ENCODE results near the gene ARPC5L. TPM values are rescaled to one million over a fixed set of nuclear protein-coding genes. Genes with fewer than 3 reads are reported as not detected.

The ARPC5L gene
- total RNA-seq, 1 experiment from 2014 or later: 73.9 TPM

- Histone ChIP-seq H3K36me3 (ENCODE audit: insufficient read depth, low read length, poor library complexity, severe bottlenecking) (no peaks in the 10 kb centered on the region), H3K4me3 (ENCODE audit: low read depth, low read length, poor library complexity, severe bottlenecking) (no peak overlapping the region), H3K27me3 (replicated peaks; ENCODE audit: insufficient read depth, low read depth, low read length, poor library complexity) (no peaks in the 10 kb centered on the region), H3K27ac (ENCODE audit: low read depth, low read length, poor library complexity, severe bottlenecking) (no peak overlapping the region), H3K4me1 (ENCODE audit: insufficient read depth, low read length, poor library complexity, severe bottlenecking) (no peaks in the 10 kb centered on the region), H3K9me3 (ENCODE audit: low read depth, low read length, poor library complexity, severe bottlenecking) (no peaks in the 10 kb centered on the region)
- TF ChIP-seq CTCF (conservative IDR thresholded peaks at IDR 0.05; ENCODE audit: low read depth, low read length) (no peak), EZH2 (IDR thresholded peaks at IDR 0.05; ENCODE audit: borderline replicate concordance, low read depth, low read length, poor library complexity, severe bottlenecking) (no peak)
- BruUV-seq (replicated peaks): no TSS peak
- ChIA-PET POLR2A (ENCODE audit: low non-redundant PET) (no interaction called here), CTCF (no interaction called here)
- intact Hi-C loops (cut with micrococcal nuclease; ENCODE audit: unreplicated experiment): no loop called here
- DNase-seq (ENCODE audit: low spot score): no peak
These were observed 48.3 kb upstream of the ARPC5L start for GRCh38 chr9:124813501-124814163.

GRCh38 chr9:124814164-124814535, 47.8 kb upstream of the ARPC5L start:
- no peaks in the 10 kb centered on the region for H3K36me3 ChIP-seq (ENCODE audit: insufficient read depth, low read length, poor library complexity, severe bottlenecking)
- CTCF ChIA-PET: no interaction called here
- BruUV-seq (replicated peaks): no TSS peak

GRCh38 chr9:124815601-124816000, 46.3 kb upstream of the ARPC5L start:
- intact Hi-C loops (cut with micrococcal nuclease; ENCODE audit: unreplicated experiment): no loop called here
- Histone ChIP-seq H3K27ac (ENCODE audit: low read depth, low read length, poor library complexity, severe bottlenecking) (no peak overlapping the region), H3K4me1 (ENCODE audit: insufficient read depth, low read length, poor library complexity, severe bottlenecking) (no peaks in the 10 kb centered on the region), H3K27me3 (replicated peaks; ENCODE audit: insufficient read depth, low read depth, low read length, poor library complexity) (no peaks in the 10 kb centered on the region), H3K9me3 (ENCODE audit: low read depth, low read length, poor library complexity, severe bottlenecking) (no peaks in the 10 kb centered on the region), H3K4me3 (ENCODE audit: low read depth, low read length, poor library complexity, severe bottlenecking) (no peak overlapping the region), H3K36me3 (ENCODE audit: insufficient read depth, low read length, poor library complexity, severe bottlenecking) (no peaks in the 10 kb centered on the region)
- DNase-seq (ENCODE audit: low spot score): no peak
- ChIA-PET POLR2A (ENCODE audit: low non-redundant PET) (no interaction called here), CTCF (no interaction called here)
- no TSS peak for BruUV-seq (replicated peaks)
- TF ChIP-seq CTCF (conservative IDR thresholded peaks at IDR 0.05; ENCODE audit: low read depth, low read length): no peak

More at GRCh38 chr9:124814164-124814535, 47.8 kb upstream of the ARPC5L start:
- no peak overlapping the region for H3K27ac ChIP-seq (ENCODE audit: low read depth, low read length, poor library complexity, severe bottlenecking)
- no peaks in the 10 kb centered on the region for H3K4me1 ChIP-seq (ENCODE audit: insufficient read depth, low read length, poor library complexity, severe bottlenecking)
- POLR2A ChIA-PET (ENCODE audit: low non-redundant PET): no interaction called here
- no peaks in the 10 kb centered on the region for H3K27me3 ChIP-seq (replicated peaks; ENCODE audit: insufficient read depth, low read depth, low read length, poor library complexity)
- intact Hi-C loops (cut with micrococcal nuclease; ENCODE audit: unreplicated experiment): no loop called here
- no peaks in the 10 kb centered on the region for H3K9me3 ChIP-seq (ENCODE audit: low read depth, low read length, poor library complexity, severe bottlenecking)
- no peak for TF ChIP-seq CTCF (conservative IDR thresholded peaks at IDR 0.05; ENCODE audit: low read depth, low read length)
- TF ChIP-seq EZH2 (IDR thresholded peaks at IDR 0.05; ENCODE audit: borderline replicate concordance, low read depth, low read length, poor library complexity, severe bottlenecking): no peak
- DNase-seq (ENCODE audit: low spot score): no peak
- H3K4me3 ChIP-seq (ENCODE audit: low read depth, low read length, poor library complexity, severe bottlenecking): no peak overlapping the region
